Measurements from ENCODE around the gene DPRX.

The DPRX gene

GRCh38 chr19:53631949-53632407 is at the start of gene DPRX:
TSS of gene DPRX (plus strand) at chr19:53631999. CDS start at chr19:53632107, 108 bp downstream.
- DNase-seq: no peak

GRCh38 chr19:53583181-53583580 is 48.6 kb upstream of the DPRX start:
- DNase-seq: no peak

- no peak for DNase-seq
Measured at GRCh38 chr19:53586277-53586691, 45.5 kb upstream of the DPRX start.

GRCh38 chr19:53594811-53595509 is 36.8 kb upstream of the DPRX start:
- no peak for DNase-seq

- DNase-seq: no peak
Measured at GRCh38 chr19:53595510-53595867, 36.3 kb upstream of the DPRX start.

GRCh38 chr19:53596056-53596455 is 35.7 kb upstream of the DPRX start:
- no peak for DNase-seq

- no peak for DNase-seq
Measured at GRCh38 chr19:53597023-53597422, 34.8 kb upstream of the DPRX start.

GRCh38 chr19:53598361-53598760 is 33.4 kb upstream of the DPRX start:
- DNase-seq: no peak

- no peak for DNase-seq
Measured at GRCh38 chr19:53600217-53600616, 31.6 kb upstream of the DPRX start.

GRCh38 chr19:53606031-53606430 is 25.8 kb upstream of the DPRX start:
- no peak for DNase-seq

GRCh38 chr19:53608381-53608780 is 23.4 kb upstream of the DPRX start:
- DNase-seq: no peak

GRCh38 chr19:53612762-53613526 is 18.9 kb upstream of the DPRX start:
- no peak for DNase-seq

GRCh38 chr19:53621885-53622740 is 9.7 kb upstream of the DPRX start:
- DNase-seq: no peak

GRCh38 chr19:53624771-53625545 is 6.8 kb upstream of the DPRX start:
- DNase-seq: no peak

GRCh38 chr19:53626486-53626885 is 5.3 kb upstream of the DPRX start:
- no peak for DNase-seq

GRCh38 chr19:53626976-53627375 is 4.8 kb upstream of the DPRX start:
- no peak for DNase-seq

GRCh38 chr19:53634768-53635167 is 3.0 kb downstream of the DPRX start:
- no peak for DNase-seq

- DNase-seq: no peak
Measured at GRCh38 chr19:53639471-53639870, 7.7 kb downstream of the DPRX start.

- no peak for DNase-seq
Measured at GRCh38 chr19:53642381-53643099, 10.7 kb downstream of the DPRX start.

GRCh38 chr19:53644061-53644816 is 12.4 kb downstream of the DPRX start:
- no peak for DNase-seq

GRCh38 chr19:53646144-53646543 is 14.3 kb downstream of the DPRX start:
- DNase-seq: no peak

Measured in CD4-positive, alpha-beta T cell treated with Interleukin-4 for 4 hours (primary cell).